Panc1 (cell line): ENCODE measurements around the gene ESR2. TPM values are rescaled to one million over a fixed set of nuclear protein-coding genes. Genes with fewer than 3 reads are reported as not detected.

Experiments used
- ATAC-seq: fragments of 200-7000 bp; cut with Tn5 transposase; 2 replicates; pipeline ENCODE4 v1.9.1; 2020; ENCODE audit warnings: mild to moderate bottlenecking, moderate library complexity
- BruUV-seq: library from RNA; stranded (reverse); fragments of 400-500 nt; replicated peaks from 2 replicates; lab custom pipeline; 2021; lab: Mats Ljungman, UMichigan
- CTCF ChIA-PET: fragments of 300-600 bp; sonication (Branson Sonifier 250); formaldehyde crosslinking; loops from one replicate; lab custom pipeline; 2022; ENCODE audit warnings: antibody characterized with exemption; lab: Charles Lee
- POLR2A ChIA-PET: fragments of 300-600 bp; sonication (Branson Sonifier 250); formaldehyde crosslinking; loops from one replicate; lab custom pipeline; 2022; ENCODE audit warnings: antibody characterized with exemption; lab: Charles Lee
- DNase-seq: peaks from one replicate; pipeline ENCODE4 v3.0.0-alpha.2; 2010; ENCODE audit warnings: low read depth, low spot score
- H3K27ac ChIP-seq: 2 replicates; pipeline ENCODE4 v1.5.1; 2011; ENCODE audit warnings: mild to moderate bottlenecking, low read length, inconsistent platforms
- H3K27me3 ChIP-seq: fragments of 200-500 bp; sonication (Bioruptor generic); 2 replicates; pipeline ENCODE4 v1.6.0; 2014; ENCODE audit warnings: low read length, inconsistent platforms; ENCODE audit not compliant: control insufficient read depth, insufficient read depth
- H3K36me3 ChIP-seq: fragments of 200-500 bp; sonication (Bioruptor generic); 2 replicates; pipeline ENCODE4 v1.5.1; 2014; ENCODE audit warnings: inconsistent platforms, mild to moderate bottlenecking, low read length, moderate library complexity; ENCODE audit not compliant: control insufficient read depth, insufficient read depth
- H3K4me1 ChIP-seq: 2 replicates; pipeline ENCODE4 v1.5.1; 2011; ENCODE audit warnings: inconsistent platforms, mild to moderate bottlenecking, low read length, moderate library complexity; ENCODE audit not compliant: control insufficient read depth, insufficient read depth
- H3K4me3 ChIP-seq, 2 experiments: 2 replicates each; pipeline ENCODE4 v1.5.1; 2011 to 2012; ENCODE audit warnings: low read depth in 2 of 2, low read length in 2 of 2, mild to moderate bottlenecking in 2 of 2, inconsistent platforms in 1 of 2, moderate library complexity in 1 of 2
- H3K9me3 ChIP-seq: fragments of 200-500 bp; sonication (Bioruptor generic); 2 replicates; pipeline ENCODE4 v1.5.1; 2014; ENCODE audit warnings: low read depth, mild to moderate bottlenecking, inconsistent platforms, low read length, moderate library complexity; ENCODE audit not compliant: control insufficient read depth, insufficient read depth
- CTCF ChIP-seq: fragments of 450-650 bp; IDR thresholded peaks from 2 replicates; pipeline ENCODE4 v1.5.1; 2017; ENCODE audit warnings: mild to moderate bottlenecking
- POLR2AphosphoS5 ChIP-seq: IDR thresholded peaks from 2 replicates; pipeline ENCODE4 v1.6.1; 2012; ENCODE audit warnings: mild to moderate bottlenecking, low read depth, low read length, moderate library complexity
- REST ChIP-seq, 2 experiments: IDR thresholded peaks; 2 replicates each; pipeline ENCODE4 v1.6.1; 2011 to 2012; ENCODE audit warnings: low read depth in 2 of 2, control low read depth in 1 of 2, low read length in 1 of 2, mild to moderate bottlenecking in 1 of 2, moderate library complexity in 1 of 2; ENCODE audit not compliant: insufficient read depth in 1 of 2
- SIN3A ChIP-seq: IDR thresholded peaks from 2 replicates; pipeline ENCODE4 v1.6.1; 2012; ENCODE audit warnings: low read depth, mild to moderate bottlenecking, low read length, moderate library complexity, borderline replicate concordance; ENCODE audit not compliant: insufficient read depth
- TCF7L2 ChIP-seq: IDR thresholded peaks from 2 replicates; pipeline ENCODE4 v1.6.1; 2011; ENCODE audit warnings: mild to moderate bottlenecking, low read depth, low read length, inconsistent platforms
- in situ Hi-C: cut with HindIII; loops from 2 replicates; pipeline ENCODE4 v1.10.0; 2016; ENCODE audit warnings: low sequenced_read_pairs, low pct_unique_long_range_greater_than_20kb
- intact Hi-C: fragments of 100-400 bp; cut with micrococcal nuclease; formaldehyde crosslinking; loops from one replicate; pipeline ENCODE4 v1.10.0; 2022; ENCODE audit not compliant: unreplicated experiment
- total RNA-seq: library from RNA; stranded (reverse); gene quantifications from one replicate; pipeline ENCODE4 v1.2.1, GENCODE V29; 2021; ENCODE audit not compliant: unreplicated experiment

The ESR2 gene
- total RNA-seq, 1 experiment from 2014 or later, result not detected

- intact Hi-C loops (no loop called here), in situ Hi-C loops (no loop called here)
- no peak for TF ChIP-seq CTCF
- no peak for TF ChIP-seq SIN3A
- no peak for TF ChIP-seq POLR2AphosphoS5
- TF ChIP-seq TCF7L2, result no peak
- no peak for TF ChIP-seq REST (IDR thresholded peaks at IDR 0.05; ENCODE audit: insufficient read depth in 1 of 2, low read depth in 2 of 2, low read length in 1 of 2)
- CTCF ChIA-PET, result no interaction called here
- Histone ChIP-seq H3K27ac (no peak overlapping the region), H3K4me1 (no peaks in the 10 kb centered on the region), H3K9me3 (no peaks in the 10 kb centered on the region), H3K4me3 (no peak overlapping the region), H3K36me3 (no peaks in the 10 kb centered on the region), H3K27me3 (no peaks in the 10 kb centered on the region)
- ATAC-seq (no peak), DNase-seq (no peak)
- POLR2A ChIA-PET, result no interaction called here
- BruUV-seq, result no TSS peak
Measured at GRCh38 chr14:64233531-64234190, 60.5 kb downstream of the ESR2 start.

- Histone ChIP-seq H3K4me1 (no peaks in the 10 kb centered on the region), H3K4me3 (no peak overlapping the region), H3K27ac (no peak overlapping the region), H3K9me3 (no peaks in the 10 kb centered on the region), H3K36me3 (0 out of 2 replicates have a peak, but pooled peaks cover under 1% of the 10 kb centered on the region), H3K27me3 (no peaks in the 10 kb centered on the region)
- no TSS peak for BruUV-seq
- no peak for ATAC-seq
- no peak for DNase-seq
- TF ChIP-seq TCF7L2 (no peak), CTCF (no peak), SIN3A (no peak), REST (IDR thresholded peaks at IDR 0.05; ENCODE audit: insufficient read depth in 1 of 2, low read depth in 2 of 2, low read length in 1 of 2) (no peak), POLR2AphosphoS5 (no peak)
- CTCF ChIA-PET, result no interaction called here
- POLR2A ChIA-PET, result no interaction called here
- intact Hi-C loops, result no loop called here
- in situ Hi-C loops, result no loop called here
Measured at GRCh38 chr14:64232944-64233343, 61.2 kb downstream of the ESR2 start.
